Activated T-helper 1 cell treated with Interleukin-2 at 50 U/mL for 16 hours (primary cell): ENCODE data around the gene CELSR1.

Source experiments
- DNase-seq: peaks from one replicate; pipeline ENCODE4 v3.0.0-alpha.2; 2020; ENCODE audit warnings: low read depth

The CELSR1 gene

DNA sequence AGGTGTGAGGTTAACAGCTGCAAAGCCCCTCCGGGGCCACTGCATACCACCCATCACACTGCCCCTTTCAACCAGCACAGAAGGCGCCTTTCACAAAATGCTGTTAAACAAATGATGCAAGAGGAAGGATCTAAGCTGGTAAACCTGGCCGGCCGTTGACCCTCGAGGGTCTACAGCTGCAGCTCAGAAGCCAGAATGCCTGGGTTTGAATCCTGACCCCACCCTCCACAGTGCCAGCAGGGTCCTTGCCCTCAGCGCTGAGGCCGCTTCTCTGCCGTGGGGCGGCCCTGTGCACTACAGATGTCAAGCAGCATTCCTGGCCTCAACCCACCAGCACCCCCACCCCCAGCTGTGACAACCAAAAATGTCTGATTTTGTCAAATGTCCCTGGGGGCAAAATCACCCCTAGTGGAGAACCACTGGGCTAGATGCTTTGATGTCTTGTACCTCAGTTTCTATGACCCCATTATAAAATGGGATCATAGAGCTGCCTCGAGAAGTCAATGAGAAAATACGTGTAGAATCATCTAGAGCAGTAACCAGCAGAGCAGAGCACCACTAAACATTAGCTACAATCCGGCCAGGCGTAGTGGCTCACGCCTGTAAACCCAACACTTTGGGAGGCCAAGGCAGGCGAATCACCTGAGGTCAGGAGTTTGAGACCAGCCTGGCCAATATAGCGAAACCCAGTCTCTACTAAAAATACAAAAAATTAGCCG is 77.9 kb downstream of the CELSR1 start:
- DNase-seq: no peak

DNA sequence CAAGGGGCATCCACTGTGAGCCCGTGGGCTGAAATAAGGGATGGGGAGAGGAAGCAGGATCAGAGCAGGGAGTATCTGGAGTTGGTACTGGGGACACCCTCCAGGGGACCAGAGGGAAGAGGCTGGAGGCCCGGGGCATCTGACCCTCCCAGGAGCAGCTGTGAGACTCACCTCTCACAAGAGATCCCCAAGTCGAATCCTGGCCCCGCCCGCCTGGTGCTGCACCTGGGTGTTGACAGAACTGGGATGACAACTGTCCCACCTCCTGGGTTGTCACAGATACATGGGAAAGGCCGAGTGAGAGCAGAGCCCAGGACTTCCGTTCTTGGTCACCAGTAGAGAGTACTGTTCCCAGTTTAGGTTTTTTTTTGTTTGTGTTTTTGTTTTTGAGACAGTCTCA is 78.9 kb downstream of the CELSR1 start:
- no peak for DNase-seq

DNA sequence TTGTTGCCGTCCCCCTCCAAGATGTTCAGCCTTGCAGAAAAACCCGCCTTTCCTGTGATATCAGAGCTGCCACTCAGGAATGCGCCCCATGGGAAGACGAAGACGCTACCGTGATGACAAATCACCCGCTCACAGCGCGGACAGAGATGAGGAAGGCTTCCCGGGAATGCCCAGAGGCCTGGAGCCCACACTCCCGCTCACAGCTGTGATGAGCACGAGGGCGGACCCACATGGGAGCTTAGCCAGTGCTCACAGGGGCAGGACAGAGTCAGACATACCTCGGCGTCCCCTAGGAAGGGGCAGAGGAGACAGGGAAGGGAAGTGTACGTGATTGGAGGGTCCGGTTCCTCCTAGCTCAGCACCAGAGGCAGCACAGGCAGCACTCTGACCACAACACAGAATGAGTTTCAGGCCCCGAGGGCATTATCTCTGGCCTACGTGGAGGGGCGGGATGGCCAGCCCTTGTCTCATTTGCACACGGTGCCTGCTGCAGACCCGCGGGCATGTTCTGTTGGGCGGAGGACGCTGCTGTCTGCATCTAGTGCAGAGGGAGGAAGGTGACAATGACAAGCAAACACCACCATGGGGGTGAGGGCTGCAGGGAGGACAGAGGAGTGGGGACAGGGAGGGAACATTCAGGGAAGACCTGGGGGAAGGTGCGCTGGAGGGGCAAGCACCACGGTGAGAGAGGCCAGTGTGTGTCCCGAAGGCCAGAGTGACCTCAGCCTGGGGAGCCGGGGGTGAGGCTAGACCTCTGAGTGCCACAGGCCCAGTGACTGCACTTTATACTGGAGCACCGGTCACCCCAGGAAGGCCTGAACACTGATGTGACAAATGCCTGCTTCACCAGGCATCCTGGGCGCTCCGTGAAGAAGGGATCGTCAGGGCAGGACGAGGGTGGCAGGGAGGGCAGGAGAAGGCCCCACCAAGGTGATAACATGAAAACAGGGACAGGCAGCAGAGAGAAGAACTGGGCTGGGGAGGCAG is 79.6 kb downstream of the CELSR1 start:
- no peak for DNase-seq

DNA sequence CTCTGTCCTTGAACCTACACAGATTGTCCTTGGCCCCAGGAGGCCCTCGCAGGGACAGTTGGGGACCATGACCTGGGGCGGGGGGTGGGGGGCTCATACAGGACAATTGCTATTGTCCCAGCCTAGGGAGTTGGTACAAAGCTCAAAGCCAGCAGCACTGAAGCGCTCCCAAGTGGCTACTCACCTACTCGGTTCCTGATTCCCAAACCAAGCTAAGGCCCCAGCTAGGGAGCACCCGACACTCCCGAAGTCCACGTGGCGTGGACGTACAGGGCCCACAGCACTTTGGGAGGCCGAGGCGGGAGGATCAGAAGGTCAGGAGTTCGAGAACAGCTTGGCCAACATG is 80.6 kb downstream of the CELSR1 start:
- no peak for DNase-seq

GRCh38 chr22:46455446-46455845 is 82.0 kb downstream of the CELSR1 start:
- no peak for DNase-seq

DNA sequence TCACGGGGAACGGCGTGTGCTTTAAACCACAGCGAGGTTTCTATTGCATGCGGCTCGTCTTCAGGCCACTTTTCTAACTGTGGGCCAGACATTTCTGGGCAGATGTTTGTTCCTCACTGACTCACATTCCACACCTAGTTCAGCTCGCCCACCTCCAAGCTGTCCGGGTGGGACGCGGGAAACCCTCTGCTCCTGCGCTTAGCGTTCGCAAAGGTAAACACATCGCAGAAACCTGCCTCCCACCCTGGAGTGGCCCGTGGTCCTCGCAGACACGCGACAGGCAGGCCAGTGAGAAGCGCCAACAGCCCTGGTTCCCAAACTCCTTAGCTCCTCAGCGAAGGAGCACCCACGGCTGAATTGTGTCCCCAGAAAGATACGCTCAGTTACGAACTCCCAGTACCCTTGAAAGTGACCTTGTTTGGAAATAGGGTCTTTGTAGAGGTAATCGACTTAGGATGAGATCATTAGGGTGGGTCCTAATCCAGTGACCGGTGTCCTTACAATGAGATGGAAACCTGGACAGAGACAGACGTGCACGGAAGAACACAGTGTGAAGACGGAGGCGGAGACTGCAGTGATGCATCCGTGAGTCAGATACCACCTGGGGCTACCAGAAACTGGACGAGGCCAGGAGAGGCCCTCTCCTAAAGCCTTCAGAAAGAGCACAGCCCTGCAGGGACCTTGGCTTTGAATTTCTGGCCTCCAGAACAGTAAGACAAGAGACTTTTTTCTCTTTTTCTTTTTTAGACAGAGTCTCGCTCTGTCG is 82.7 kb downstream of the CELSR1 start:
- no peak for DNase-seq

DNA sequence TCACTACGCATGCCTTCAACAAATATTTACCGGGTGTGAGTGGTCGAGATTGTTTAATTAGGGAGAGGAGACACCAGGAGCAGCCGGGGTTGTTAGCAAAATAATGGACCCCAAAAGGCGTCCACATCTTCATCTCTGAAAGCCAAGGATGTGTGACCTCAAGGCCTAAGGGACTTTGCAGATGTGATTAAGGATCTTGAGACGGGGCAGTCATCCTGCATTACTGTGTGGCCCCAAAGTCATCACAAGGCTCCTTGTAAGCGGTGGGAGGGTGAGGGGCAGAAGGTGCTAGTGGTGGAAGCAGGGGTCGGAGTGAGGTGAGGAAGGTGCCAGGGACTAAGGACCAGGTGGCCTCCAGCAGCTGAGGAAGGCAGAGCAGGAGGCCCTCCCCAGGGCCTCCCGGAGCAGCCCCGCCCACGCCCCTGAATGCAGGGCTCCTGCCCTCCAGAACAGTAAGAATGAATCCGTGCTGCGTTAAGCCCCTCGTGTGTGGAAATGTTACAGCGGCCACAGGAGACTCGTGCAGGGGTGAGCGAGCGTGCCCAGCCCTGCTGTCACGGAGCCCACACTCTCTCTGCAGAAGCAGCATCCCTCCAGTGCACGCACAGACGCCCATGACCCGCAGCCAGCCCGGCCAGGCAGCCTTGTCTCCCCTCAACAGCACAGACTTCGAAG is 83.5 kb downstream of the CELSR1 start:
- DNase-seq: no peak

DNA sequence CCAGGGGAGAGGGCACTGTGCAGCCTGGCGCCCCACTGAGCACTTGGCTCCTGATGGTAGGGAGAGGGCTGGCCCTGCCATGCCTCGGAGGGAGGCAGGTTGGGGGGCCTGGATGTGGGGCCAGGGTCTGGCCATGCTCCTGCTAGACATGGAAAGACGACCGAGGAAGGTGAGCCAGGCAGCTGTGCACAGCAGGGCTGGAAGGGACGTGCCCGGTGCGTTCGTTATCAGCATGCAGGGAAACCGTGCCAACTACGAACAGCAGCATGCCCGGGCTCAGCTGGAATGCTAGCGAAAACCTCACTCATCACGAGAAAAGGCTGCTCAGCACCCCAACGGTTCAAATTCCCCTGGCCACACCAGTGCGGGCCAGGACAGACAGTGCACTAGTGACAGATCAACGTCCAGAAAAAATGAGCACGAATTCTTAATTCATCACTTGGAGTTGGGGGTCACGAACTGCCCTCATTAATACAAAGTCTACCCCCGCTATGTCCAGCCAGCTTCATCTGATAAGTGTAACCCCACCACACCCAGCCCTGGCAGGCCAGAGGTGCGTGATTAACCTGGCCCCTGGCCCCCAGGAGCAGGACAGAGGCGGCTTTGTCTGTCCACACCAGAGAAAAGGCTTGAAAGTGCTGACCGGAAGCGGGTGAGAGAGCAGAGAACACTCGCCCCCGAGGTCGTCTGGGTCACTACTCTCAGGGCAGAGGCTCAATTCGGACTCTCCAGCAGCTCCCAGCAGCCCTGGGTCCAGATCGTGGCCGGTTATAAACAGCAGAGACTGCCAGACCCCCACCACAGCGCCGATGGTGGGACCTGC is 84.2 kb downstream of the CELSR1 start:
- no peak for DNase-seq

DNA sequence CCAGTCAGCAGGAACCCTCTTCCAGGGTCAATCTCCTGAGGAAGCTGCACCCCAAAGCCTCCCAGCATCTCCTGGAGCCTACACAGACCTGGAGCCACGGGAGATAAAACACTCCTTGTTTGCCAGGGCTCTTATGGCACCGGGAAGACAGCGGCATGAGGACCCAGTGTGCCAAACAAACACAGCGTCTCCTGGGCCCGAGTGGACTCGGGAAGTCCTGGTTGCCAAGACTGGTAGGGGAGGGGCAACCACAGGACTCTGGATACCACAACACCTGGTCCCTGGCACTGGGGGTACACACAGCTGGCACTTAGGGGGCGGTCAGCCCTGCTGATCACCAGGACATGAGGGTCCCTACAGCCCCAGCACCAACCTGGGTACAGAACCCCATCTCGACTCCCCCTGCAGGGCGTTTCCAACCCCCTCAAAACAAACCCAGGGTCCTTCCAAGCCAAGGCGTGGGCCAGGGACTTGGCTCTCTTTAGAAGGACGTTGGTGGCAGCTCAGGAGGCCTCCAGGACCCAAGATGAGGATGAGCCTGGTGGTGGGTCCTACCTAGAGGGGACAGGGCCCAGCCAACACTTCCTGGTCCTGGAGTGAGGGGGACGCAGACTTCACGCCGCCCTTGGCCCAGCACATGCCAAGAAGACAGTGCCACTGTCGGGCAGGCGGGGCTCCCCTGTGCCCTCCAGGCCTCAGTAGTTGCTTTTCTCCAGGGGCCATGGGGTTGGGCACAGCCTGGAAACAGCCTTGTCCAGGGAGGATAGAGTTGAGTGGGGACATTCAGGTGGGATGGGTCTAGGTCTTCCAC is 85.0 kb downstream of the CELSR1 start:
- no peak for DNase-seq

GRCh38 chr22:46451741-46452140 is 85.7 kb downstream of the CELSR1 start:
- DNase-seq: no peak

- DNase-seq: no peak
These were observed 86.4 kb downstream of the CELSR1 start for GRCh38 chr22:46450931-46451561.

GRCh38 chr22:46449974-46450745 is 87.3 kb downstream of the CELSR1 start:
- no peak for DNase-seq

GRCh38 chr22:46449116-46449691 is 88.2 kb downstream of the CELSR1 start:
- no peak for DNase-seq

DNA sequence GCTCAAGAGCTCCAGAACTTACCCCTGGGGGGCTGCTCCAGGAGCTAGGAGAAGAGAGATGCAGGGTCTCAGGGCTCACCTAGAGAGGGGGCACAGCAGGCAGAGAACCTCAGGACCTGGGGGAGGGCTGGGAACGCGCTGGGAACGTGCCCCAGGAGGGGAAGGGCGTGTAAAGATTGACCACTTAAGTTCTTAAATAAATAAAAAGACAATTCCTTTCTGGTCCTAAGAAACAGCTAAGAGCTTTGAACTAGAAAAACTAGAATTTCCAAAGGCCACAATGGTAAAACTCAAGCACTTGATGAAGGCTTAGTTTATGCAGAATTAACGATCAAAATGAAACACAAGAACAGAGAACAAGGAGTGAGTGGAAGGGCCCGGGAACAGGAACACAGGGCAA is 89.1 kb downstream of the CELSR1 start:
- DNase-seq: no peak

- no peak for DNase-seq
These were observed 89.5 kb downstream of the CELSR1 start for GRCh38 chr22:46447906-46448305.

DNA sequence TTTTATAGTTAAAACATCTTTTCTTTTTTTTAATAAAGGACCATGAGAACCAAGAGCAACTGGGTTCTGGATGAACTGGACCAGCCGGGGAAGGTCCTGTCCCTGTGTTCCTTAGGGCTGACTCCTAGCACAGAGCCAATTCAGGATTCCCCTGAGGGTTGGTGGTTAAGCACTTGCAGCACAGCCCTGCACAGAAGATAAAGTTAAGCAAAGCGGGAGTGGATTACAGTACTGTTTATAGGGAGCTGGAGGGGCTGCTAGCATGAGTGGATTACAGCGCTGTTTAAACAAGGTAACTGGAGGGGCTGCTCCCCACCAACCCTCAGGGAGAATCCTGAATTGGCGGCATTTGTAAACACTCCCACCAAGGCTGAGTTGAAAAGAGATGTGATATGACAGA is 90.6 kb downstream of the CELSR1 start:
- no peak for DNase-seq

DNA sequence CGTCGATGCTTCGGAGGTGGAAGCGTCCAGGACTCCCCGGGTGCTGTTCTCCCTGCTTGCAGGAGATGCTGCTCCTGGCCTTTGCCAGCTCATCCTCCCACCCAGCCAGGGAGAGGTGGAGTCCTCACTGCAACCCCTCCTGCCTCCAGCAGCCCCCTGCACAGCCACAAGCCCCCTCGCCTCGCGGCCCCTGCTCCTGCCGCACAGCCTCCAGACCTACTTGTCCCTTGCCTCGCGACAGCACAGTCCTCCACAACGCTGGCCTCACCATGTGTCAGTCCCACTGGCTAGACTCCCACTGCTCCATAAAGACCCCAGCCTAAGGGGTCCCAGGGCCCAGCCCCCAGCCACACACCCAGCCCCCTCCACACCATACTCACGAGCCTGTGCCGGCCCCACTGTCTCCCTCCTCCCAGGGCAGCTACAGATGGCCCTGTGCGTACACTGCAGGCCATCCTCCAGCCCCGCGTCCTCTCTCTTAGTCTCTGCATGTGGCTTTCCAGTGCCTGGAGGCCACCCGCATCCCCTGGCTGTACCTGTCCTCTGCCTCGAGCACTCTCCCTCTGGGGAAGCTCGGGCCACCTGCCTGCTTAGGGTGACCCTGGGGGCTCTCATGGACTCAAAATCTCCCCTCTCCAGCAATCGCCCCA is 91.5 kb downstream of the CELSR1 start:
- no peak for DNase-seq

DNA sequence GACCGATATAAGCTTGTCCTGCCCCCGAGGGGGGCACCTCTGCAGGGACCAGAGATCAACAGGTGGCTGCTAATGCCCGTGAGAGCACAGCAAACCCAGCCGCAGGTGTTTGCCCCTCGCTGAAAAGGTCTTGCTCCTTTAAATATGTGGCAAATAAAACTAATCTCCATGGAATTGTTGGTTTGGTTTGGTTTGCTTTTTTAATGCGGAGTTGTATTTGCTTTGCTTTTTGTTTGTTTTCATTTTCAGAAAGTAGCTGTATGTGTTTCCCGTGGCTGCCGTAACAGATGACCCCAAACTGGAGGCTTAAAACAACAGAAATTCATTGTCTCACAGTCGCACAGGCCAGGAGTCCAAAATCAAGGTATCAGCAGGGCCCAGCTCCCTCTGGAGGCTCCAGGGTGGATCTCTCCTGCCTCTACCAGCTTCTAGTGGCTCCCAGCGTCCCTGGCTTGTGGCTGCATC is 93.0 kb downstream of the CELSR1 start:
- no peak for DNase-seq
